M059J (cell line): ENCODE data around the gene PLGRKT. TPM values are rescaled to one million over a fixed set of nuclear protein-coding genes. Genes with fewer than 3 reads are reported as not detected.
"Not testable (repeated sequence)": the region's sequence is repeated elsewhere in the genome, so short reads cannot be mapped to it uniquely, and the experiment has no call there.

Source experiments
- DNase-seq: peaks from one replicate; pipeline ENCODE4 v3.0.0-alpha.2; 2012; ENCODE audit warnings: low read depth
- total RNA-seq: library from RNA; depleted of rRNA; stranded (reverse); fragments of >200 nt; shearing (Covaris generic); gene quantifications from 2 replicates; pipeline ENCODE4 v1.2.3, GENCODE V29; 2014

Gene PLGRKT
- total RNA-seq, 1 experiment from 2014 or later = 44.9 TPM

- peak; percentile 34 for DNase-seq
These were observed 61.8 kb downstream of the PLGRKT start for GRCh38 chr9:5375790-5376477.

- no peak for DNase-seq
These were observed 62.6 kb downstream of the PLGRKT start for GRCh38 chr9:5375091-5375490.

DNA sequence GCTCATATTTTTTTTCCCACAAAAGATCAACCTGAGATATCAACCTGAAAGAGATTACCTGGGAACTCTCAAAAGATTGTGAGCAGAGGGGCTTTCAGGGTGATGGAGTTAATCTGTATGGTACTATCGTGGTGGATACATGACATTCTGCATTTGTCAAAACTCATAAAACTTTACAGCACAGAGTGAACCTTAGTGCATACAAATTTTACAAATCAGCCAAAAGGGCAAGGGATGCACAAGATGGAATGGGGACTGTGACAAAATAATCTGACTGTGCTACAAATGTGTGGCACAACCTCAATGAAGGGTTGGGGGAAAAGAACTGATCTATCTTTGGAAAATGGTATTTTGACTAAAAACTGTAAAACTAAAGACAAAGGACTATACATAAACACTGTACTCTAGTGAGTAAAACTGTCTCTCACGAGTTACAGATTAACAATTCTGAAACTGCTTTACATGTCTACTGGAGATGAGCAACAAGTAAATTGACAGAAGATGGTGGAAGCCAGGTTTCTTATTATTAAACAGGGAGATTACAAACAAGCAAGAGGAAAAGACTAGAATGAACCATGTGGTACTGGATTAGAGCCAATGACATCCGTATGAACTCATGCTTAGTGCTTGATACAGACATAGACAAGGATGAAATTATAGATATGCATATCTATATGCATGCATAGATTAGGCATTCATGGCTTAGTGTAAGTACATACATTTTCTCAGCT lies 73.3 kb downstream of the PLGRKT start:
- no peak for DNase-seq

GRCh38 chr9:5361326-5362010 lies 76.3 kb downstream of the PLGRKT start:
- DNase-seq = no peak

GRCh38 chr9:5360341-5360740 lies 77.4 kb downstream of the PLGRKT start:
- no peak for DNase-seq

DNA sequence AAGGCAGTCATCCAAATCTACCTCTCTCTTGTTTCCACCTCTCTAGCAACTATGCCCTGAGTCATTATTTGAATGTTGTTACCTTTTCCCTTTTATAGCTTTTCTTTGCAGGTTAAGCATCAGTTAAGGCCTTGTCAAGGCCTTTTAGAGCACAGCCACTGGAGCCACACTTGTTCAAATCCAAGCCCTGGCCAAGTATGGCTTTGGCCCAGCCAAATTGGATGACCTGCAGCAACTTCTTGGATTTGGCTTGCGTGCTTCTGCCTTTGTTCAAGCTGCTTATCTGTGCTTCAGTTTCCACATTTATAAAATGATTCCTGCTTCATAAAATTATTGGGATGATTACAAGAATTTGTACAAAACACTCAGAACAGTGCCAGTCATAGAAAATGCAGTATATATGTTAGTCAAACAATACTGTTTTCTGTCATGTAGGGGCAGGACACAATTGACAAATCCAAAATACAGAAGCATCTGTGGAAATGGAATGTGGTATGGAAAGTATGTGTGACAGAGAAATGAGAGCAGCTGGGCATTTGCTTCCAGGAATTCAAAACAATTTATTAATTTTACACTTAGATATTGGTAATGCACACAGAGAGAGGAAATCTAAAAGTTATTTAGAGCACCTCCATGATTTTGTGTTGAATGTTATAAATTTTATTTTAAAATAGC lies 80.2 kb downstream of the PLGRKT start:
- no peak for DNase-seq

DNA sequence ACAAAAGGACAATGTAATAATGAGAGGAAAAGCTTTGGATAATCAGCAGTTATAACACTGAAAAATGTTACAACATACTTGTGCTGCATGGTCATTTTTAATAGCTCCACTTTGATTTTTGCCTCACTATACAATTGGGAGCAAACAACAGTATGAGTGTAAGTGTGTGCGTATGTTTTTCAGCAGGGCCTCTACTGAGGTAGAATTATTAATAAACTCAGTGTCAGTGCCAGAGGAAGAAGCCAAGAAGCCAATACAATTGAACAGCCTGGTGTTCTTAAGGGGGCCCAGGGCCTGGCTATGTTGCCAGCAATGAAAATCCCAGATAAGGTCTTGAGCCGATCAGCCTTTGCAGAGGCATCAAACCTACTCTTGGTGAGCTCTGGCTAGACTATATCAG lies 81.9 kb downstream of the PLGRKT start:
- DNase-seq = no peak

GRCh38 chr9:5355226-5355625 lies 82.5 kb downstream of the PLGRKT start:
- DNase-seq = no peak

DNA sequence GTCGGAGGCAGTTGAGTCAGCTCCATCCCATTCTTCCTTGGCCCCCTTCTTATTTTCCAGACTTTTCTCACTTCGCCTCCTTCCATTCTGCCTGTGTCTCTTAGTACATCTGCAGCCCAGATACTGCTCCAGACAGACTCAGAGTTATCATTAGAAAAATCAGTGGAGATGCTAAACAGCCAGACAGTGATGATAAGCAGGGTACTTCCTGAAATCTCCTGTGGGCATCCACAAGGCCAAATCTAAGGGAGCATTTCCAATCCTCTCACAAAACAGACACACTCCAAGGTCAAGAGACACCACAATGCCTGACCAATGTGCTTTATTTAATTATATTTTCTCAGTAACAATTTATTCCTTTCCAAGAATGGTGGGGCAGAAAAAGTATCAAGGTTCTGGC lies 83.5 kb downstream of the PLGRKT start:
- no peak for DNase-seq

- DNase-seq = no peak
These were observed 85.0 kb downstream of the PLGRKT start for GRCh38 chr9:5352637-5353248.

DNA sequence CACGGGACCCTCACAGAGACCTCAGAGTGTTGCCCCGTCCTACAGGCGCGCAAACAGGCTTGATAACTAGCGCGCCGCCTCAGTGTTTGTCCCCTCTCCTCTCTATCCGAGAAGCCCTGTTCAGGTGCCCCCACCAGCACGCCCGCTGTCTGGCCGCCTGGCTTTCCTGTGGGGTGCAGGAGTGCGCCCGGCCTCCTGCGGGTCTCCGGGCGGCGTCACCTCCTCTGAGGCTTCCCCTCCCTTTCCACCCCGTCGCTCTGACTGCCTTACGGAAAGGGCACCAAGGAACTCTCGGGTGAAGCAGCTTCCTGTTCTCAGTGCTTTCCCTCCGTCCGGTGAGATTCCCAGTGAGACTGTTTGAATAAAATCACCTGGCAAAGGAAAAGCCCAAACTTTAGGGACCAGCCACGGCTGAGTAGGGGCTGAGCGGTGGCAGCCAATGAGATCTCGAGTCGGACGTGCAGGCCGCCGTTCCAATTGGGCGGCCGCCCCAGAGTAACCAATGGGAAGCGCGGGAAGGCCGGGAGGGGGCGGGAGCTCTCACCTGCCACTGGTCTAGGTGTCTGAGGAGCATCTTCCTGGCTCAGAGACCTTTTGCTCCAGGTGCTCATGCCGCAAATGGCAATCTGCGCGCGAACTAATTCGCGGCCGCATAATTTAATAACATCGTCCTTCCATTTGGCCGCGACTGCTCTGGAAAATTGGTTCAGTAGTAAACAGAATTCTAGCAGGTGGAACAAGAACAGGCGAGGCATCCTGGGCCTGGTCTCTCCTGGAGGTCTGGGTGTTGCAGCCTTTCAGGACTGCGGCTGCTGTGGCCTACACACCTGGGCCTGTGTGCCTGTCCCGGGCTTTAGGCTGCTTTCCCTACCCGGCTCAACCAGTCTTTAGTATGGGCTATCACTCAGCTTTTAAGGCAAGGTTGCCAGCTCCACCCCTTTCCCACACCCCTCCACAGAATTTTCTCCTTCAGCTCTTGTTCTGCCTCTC lies 98.4 kb downstream of the PLGRKT start, which contains the start of gene RLN1:
TSS of gene RLN1 (minus strand) at position 885 of the 990 bp plus-strand sequence. CDS start at position 755, 130 bp downstream.
- not testable (repeated sequence) for DNase-seq

DNA sequence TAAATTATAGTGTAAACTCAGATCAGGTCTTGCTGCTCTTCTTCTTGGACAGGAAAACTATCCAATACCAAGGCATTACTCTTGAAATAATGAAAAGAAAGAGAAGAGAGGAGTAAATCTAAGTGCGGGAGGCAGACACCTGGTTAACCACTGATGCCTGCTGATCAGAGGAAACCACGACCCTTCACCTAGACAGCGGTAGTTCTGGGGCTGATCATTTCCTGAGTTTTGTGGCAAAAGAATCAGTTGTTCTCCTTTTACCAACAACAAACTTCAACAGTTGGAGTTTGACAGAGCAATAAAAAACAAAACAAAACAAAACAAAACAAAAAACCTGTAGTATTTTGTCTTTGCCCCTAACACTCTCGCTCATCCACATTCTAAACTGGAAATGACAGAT lies 101.0 kb downstream of the PLGRKT start:
- DNase-seq = no peak

GRCh38 chr9:5331276-5331675 lies 106.4 kb downstream of the PLGRKT start:
- not testable (repeated sequence) for DNase-seq

DNA sequence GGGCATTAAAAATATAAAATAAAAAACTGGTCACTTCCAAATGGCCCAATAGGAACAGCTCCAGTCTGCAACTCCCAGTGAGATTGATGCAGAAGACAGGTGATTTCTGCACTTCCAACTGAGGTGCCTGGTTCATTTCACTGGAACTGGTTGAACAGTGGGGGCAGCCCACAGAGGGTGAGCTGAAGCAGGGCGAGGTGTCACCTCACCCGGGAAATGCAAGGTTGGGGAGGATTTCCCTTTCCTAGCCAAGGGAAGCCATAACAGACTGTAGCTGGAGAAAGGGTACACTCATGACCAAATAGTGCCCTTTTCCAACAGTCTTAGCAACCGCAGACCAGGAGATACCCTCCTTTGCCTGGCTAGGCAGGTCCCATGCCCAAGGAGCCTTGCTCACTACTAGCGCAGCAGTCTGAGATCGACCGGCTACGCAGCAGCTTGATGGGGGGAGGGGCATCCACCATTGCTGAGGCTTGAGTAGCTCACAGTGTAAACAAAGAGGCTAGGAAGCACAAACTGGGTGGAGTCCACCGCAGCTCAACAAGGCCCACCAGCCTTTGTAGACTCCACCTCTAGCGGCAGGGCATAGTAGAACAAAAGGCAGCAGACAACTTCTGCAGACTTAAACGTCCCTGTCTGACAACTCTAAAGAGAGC lies 110.7 kb downstream of the PLGRKT start:
- DNase-seq = no peak

DNA sequence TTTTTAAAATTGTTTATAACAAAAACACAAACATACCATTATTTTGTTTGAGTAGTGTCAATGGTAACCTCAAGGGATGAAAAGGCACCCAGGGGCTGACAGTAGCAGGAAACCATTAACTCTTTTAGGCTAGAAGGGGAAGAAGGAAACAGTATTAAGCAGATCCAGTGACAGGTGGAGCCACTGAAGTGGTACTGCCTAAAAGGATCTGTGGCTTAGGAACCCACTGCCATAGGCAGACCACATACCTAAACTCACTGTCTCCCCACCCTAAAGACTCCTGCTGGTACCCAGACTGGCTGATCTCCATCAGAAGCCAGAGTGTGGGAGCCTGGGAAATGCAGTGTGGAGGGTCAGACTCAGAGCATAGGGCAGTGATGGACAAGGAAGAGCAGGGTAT lies 111.5 kb downstream of the PLGRKT start:
- DNase-seq = no peak

DNA sequence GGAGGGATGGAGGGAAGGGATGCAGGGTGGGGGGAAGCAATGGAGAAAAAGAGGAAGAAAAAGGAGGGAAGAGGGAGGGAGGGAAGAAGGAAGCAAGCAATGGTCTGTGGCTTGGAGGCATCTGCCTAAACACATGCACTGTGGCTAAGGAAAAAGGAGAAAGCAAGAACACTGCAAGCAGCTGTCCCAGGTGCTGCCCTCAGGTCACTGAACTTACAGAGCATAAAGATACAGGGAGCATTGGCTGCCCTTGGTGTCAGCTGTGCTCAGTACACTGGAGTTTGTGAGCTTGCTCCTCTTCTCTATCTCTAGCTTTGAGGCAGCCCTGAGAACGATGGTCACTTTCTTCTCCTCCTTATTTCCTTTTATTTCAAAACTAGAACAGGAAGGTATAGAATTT lies 116.1 kb downstream of the PLGRKT start:
- not testable (repeated sequence) for DNase-seq

DNA sequence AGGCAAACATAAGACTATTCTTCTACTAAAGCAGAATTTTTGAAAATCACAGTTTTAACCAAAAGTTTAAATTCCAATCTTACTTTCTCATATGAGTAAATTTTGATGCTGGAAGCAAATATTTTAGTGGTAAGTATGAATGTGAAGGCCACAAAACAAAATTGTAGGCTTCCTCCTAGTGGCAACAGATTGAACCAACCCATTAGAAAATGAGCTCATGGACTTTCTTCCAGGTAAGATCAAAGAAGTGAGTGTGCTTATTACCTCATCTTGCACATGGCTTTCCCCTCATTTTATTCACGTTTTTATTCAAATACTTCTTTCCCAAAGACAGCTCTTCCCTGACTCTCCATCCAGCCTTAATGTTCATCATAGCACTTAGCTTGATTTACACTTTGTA lies 116.7 kb downstream of the PLGRKT start:
- no peak for DNase-seq

DNA sequence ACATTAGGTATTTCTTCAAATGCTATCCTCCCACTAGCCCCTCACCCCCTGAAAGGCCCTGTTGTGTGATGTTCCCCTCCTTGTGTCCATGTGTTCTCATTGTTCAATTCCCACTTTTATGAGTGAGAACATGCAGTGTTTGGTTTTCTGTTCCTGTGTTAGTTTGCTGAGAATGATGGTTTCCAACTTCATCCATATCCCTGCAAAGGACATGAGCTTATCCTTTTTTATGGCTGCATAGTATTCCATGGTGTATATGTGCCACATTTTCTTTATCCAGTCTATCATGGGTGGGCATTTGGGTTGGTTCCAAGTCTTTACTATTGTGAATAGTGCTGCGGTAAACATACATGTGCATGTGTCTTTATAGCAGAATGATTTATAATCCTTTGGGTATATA lies 121.3 kb downstream of the PLGRKT start:
- DNase-seq = not testable (repeated sequence)

DNA sequence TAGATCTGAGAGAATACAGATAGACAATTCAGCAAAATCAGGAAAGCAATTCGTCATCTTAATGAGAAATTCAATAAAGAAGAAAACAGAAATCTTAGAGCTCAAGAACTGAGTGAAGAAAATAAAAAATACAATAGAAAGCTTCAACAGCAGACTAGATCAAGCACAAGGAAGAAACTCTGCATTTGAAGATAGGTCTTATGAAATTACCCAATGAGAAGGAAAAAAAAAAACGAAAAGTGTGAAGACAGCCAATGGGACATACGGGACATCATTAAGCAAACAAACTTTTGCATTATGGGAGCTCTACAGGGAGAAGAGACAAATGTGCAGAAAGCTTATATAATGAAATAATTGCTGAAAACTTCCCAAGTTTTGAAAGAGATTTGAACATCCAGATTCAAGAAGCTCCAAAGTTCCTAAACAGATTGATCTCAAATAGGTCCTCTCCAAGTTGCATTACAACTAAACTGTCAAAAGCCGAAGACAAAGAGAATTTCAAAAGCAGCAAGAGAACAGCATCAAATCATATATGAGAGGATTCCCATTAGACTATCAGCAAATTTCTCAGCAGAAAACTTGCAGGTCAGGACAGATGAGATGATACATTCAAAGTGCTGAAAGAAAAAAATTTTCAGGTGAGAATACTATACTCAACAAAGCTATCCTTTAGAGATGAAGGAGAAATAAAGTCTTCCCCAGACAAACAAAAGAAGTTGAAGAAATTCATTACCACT lies 122.4 kb downstream of the PLGRKT start:
- no peak for DNase-seq
